ENCODE measurements around the gene IFT52. TPM values are rescaled to one million over a fixed set of nuclear protein-coding genes. Genes with fewer than 3 reads are reported as not detected.
"Not testable (repeated sequence)": the region's sequence is repeated elsewhere in the genome, so short reads cannot be mapped to it uniquely, and the experiment has no call there.

IFT52 gene
- total RNA-seq, 1 donor from 2014 or later: 22.6 TPM

DNA sequence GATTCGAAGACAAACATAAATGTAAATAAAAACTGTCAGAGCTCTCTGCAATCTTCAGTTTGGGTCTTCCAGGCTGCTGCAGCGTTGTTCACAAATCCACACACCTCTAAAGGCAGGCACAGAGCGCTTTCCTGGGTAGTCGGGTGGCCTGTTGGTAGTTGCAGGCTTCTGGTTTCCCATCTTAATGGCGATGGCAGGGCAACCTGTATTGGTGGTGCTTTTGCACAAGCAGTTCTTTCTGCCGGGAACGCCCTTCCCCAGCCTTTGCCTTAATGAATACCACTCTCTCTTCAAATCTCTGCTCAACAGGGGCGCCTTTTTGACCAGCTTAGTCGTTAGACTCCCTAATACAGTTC lies 723 bp upstream of the IFT52 start:
- TF ChIP-seq, protein P1, sequence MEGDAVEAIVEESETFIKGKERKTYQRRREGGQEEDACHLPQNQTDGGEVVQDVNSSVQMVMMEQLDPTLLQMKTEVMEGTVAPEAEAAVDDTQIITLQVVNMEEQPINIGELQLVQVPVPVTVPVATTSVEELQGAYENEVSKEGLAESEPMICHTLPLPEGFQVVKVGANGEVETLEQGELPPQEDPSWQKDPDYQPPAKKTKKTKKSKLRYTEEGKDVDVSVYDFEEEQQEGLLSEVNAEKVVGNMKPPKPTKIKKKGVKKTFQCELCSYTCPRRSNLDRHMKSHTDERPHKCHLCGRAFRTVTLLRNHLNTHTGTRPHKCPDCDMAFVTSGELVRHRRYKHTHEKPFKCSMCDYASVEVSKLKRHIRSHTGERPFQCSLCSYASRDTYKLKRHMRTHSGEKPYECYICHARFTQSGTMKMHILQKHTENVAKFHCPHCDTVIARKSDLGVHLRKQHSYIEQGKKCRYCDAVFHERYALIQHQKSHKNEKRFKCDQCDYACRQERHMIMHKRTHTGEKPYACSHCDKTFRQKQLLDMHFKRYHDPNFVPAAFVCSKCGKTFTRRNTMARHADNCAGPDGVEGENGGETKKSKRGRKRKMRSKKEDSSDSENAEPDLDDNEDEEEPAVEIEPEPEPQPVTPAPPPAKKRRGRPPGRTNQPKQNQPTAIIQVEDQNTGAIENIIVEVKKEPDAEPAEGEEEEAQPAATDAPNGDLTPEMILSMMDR (IDR thresholded peaks at IDR 0.05; ENCODE audit: insufficient read depth, low read length, severe bottlenecking): no peak
- no peaks in the 10 kb centered on the region for H3K36me3 ChIP-seq (ENCODE audit: control insufficient read depth, insufficient read depth, low read length)
- FAIRE-seq (no peak), DNase-seq (ENCODE audit: low read depth) (no peak)
- H3K27me3 ChIP-seq (ENCODE audit: control insufficient read depth, insufficient read depth, low read length): no peaks in the 10 kb centered on the region
- peak overlapping the region; percentile 78 for H3K4me3 ChIP-seq (ENCODE audit: low read depth, low read length)

DNA sequence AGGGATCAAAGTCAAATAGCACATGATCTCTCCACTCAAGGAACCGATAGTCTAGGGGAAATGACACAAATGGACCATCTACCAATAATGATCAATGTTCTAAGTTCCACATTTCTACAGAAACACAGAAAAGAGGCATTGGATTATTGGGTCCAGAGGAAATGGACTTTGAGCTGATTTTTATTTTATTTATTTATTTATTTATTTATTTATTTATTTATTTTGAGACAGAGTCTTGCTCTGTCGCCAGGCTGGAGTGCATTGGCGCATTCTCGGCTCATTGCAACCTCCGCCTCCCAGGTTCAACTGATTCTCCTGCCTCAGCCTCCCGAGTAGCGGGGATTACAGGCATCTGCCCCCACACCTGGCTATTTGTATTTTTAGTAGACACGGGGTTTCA lies 11.2 kb downstream of the IFT52 start:
- not testable (repeated sequence) for H3K36me3 ChIP-seq (ENCODE audit: control insufficient read depth, insufficient read depth, low read length); DNase-seq (ENCODE audit: low read depth)

DNA sequence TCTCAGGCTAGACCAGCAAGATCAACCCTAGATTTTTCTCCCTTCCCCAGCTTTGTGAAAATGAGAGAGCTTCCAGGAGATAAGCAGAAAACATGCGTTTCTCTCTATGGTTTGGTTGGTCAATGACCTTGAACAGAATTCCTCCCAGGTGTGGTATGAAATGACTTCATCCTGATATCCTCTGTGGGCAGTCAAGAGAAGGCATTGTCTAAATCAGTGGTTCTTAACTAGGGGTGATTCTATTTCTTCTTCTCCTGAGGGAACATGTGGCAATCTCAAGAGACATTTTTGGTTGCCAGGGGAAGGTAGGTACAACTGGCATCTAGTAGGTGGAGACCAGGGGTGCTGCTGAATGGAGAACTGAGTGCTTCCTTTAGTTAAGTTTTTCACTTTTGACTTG lies 12.4 kb downstream of the IFT52 start:
- DNase-seq (ENCODE audit: low read depth) (no peak), FAIRE-seq (no peak)
- H3K36me3 ChIP-seq (ENCODE audit: control insufficient read depth, insufficient read depth, low read length): peaks cover 3% of the 10 kb centered on the region
- H3K4me3 ChIP-seq (ENCODE audit: low read depth, low read length): no peak overlapping the region
- H3K27me3 ChIP-seq (ENCODE audit: control insufficient read depth, insufficient read depth, low read length): no peaks in the 10 kb centered on the region
- TF ChIP-seq, protein P1 (IDR thresholded peaks at IDR 0.05; ENCODE audit: insufficient read depth, low read length, severe bottlenecking): no peak

More for the DNA sequence above, 11.2 kb downstream of the IFT52 start:
- not testable (repeated sequence) for H3K4me3 ChIP-seq (ENCODE audit: low read depth, low read length); H3K27me3 ChIP-seq (ENCODE audit: control insufficient read depth, insufficient read depth, low read length); FAIRE-seq

DNA sequence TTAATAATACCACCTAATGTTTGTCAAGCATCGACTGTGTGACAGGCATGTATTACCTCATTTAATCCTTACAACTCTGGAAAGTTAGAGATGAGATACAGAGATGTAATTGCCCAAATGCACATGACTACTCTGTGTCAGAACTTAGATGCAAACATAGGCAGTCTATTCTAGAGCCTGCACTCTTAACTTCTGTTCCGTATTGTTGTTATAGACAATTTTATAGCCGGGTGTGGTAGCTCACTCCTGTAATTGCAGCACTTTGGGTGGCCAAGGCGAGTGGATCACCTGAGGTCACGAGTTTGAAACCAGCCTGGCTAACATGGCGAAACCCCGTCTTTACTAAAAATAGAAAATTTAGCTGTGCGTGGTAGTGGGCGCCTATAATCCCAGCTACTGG lies 15.0 kb downstream of the IFT52 start:
- Histone ChIP-seq H3K27me3 (ENCODE audit: control insufficient read depth, insufficient read depth, low read length) (no peaks in the 10 kb centered on the region), H3K4me3 (ENCODE audit: low read depth, low read length) (no peak overlapping the region), H3K36me3 (ENCODE audit: control insufficient read depth, insufficient read depth, low read length) (peaks cover 3% of the 10 kb centered on the region)
- TF ChIP-seq, protein P1 (IDR thresholded peaks at IDR 0.05; ENCODE audit: insufficient read depth, low read length, severe bottlenecking): no peak
- FAIRE-seq (no peak), DNase-seq (ENCODE audit: low read depth) (no peak)

DNA sequence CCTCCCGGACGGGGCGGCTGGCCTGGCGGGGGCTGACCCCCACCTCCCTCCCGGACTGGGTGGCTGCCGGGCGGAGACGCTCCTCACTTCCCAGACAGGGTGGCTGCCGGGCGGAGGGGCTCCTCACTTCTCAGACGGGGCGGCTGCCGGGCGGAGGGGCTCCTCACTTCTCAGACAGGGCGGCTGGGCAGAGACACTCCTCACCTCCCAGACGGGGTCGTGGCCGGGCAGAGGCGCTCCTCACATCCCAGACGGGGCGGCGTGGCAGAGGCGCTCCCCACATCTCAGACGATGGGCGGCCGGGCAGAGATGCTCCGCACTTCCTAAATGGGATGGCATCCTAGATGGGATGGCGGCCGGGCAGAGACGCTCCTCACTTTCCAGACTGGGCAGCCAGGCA lies 16.5 kb downstream of the IFT52 start:
- not testable (repeated sequence) for DNase-seq (ENCODE audit: low read depth); H3K27me3 ChIP-seq (ENCODE audit: control insufficient read depth, insufficient read depth, low read length); H3K36me3 ChIP-seq (ENCODE audit: control insufficient read depth, insufficient read depth, low read length); FAIRE-seq; H3K4me3 ChIP-seq (ENCODE audit: low read depth, low read length)

DNA sequence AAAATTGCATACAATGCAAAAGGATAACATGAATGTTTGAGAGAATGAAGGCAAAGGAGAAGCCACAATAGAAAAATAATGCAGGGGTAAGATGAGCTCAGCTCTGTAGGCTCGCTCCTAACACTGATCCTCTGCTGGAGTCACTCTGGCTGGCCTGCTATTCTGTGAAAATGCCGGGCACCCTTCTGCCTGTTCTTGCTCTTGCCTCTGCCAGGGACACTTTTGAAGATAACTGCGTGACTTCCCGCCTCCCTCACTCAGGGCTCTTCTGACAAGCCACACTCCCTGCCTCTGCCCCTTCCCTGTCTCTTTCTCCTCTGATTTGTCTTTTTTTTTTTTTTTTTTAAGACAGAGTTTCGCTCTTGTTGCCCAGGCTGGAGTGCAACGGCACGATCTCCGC lies 40.9 kb downstream of the IFT52 start:
- Histone ChIP-seq H3K36me3 (ENCODE audit: control insufficient read depth, insufficient read depth, low read length) (peaks cover 3% of the 10 kb centered on the region), H3K27me3 (ENCODE audit: control insufficient read depth, insufficient read depth, low read length) (no peaks in the 10 kb centered on the region), H3K4me3 (ENCODE audit: low read depth, low read length) (no peak overlapping the region)
- FAIRE-seq: no peak
- DNase-seq (ENCODE audit: low read depth): no peak
- TF ChIP-seq, protein P1 (IDR thresholded peaks at IDR 0.05; ENCODE audit: insufficient read depth, low read length, severe bottlenecking): no peak

DNA sequence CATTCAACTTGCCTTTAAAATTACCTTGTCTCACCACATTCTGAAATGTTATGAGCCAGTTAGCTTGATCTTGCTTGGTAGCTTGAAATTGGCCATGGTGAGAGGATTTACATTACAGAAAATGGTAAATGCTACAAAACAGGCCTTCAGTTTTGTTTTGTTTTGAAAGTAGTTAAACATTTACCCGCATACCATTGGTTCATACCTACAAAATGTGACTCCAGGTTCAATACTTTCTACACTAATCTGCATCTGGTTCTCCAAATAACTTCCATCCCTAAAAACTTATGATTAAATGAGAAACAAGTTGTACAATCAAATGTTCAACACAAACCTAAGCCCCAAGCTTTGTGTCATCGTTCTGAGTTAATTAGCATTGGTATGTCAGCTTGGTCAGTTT lies 45.7 kb downstream of the IFT52 start:
- TF ChIP-seq, protein P1 (IDR thresholded peaks at IDR 0.05; ENCODE audit: insufficient read depth, low read length, severe bottlenecking): no peak
- H3K27me3 ChIP-seq (ENCODE audit: control insufficient read depth, insufficient read depth, low read length): no peaks in the 10 kb centered on the region
- FAIRE-seq (no peak), DNase-seq (ENCODE audit: low read depth) (no peak)
- H3K36me3 ChIP-seq (ENCODE audit: control insufficient read depth, insufficient read depth, low read length): peaks cover 6% of the 10 kb centered on the region
- H3K4me3 ChIP-seq (ENCODE audit: low read depth, low read length): no peak overlapping the region
